HUDEP-2 (cell line): Measurements from ENCODE around the gene KRT79.

Experiments
- DNase-seq, 76 experiments: peaks; one replicate each; lab custom pipeline; 2025; ENCODE audit not compliant: unreplicated experiment in 76 of 76; lab: John Stamatoyannopoulos, UW

Gene KRT79

DNA sequence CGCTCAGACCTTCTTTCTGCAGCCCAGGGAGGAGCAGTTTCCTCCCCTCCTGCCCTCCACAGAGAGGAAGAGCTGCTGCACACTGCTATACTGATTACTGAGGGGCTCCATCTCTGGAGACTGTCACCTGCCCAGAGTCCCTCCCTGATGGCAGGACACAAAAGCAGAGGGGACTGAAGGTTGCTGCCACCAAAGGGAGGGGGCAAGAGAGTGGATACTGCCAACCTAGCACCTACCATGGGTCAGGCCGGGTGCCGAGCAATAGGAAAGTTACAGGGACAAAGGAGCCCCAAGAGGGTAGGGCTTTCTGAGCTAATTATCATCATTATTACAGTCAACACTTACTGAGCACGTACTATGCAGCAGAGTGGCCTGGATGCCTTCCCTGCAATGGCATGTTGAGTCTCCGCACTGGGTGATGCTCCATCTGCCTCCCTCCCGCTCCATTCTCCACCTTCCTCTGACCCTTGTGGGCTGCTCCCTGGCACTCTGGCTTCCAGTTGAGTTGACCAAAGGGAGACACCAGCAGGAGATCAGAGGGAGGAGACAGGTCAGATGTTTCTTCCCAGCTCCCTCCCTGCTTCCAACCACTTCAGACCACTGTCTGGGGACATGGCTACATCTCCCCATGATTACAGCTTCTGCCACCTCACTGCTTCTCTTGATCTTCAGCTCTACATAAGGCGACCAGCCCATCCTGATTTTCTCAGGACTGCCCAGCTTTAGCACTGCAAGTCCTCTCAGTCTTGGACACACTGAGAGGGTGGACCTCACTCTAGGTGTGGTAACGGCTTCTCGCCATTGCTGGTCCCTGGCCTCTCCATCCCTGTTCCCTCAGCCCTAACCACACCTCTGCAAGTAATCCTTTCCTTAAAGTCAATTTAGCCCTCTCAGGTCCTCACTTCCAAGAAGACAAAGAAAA, 2.6 kb upstream of the KRT79 start:
- no peak for DNase-seq

DNA sequence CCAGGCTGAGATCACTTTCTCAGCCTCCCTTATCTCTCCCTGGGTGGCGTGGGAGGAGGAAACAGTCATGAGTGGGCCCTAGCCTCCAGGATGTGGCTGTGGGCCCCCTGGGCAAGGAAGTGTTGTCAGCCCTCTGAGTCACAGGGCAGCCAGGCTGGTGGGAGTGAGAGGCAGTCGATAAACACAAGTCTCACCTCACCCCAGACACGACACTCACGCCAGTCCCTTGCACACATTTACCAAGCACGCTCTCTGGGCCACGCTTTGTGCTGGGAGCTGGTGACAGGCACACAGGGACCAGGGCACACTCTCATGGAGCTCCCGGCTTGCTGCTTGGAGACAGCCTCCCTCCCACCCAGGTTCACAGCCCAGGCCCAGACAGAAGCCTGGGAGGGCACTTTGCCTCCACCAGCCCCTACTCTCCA, 1.9 kb upstream of the KRT79 start:
- peak in 13 of 76 experiments; percentile 2 to 39 (median 9) for DNase-seq

DNA sequence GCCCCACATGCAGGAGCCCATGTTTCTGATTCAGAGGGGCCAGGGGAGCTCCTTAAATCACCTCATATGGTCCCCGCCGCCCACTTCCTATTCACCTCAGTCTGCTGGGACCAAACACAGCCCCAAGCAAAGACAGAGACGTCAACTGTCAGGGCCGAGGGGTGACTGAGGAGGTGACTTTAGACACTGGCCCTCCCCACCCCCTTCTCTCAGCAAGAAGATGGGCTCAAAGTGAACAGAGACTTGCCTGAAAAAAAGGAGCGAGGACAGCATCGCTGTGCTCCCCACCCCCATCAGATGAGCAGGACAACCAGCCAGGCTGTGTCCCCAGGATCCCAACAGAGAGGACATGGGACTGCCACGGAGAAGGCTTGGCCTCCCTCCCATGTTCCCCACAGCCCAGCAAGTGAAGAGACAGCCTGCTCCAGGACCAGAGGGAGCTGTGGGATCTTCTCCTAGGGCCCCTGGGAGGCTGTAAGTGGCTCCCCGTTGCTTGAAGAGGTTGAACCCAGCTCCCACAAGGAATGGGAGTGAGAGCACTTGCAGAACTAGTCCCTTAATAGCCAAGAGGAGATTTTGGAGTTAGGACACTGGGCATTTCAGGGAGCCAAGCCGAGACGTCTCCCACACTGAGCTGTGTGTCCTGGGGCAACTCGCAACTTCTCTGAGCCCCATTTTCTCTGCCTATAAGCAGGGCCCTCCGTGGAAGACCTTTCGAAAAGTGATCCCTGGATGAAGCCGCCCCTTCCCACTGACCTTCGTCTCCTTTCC, 1.3 kb upstream of the KRT79 start:
- DNase-seq, result no peak

- DNase-seq, result no peak
Observed at GRCh38 chr12:52834727-52835001, 553 bp upstream of the KRT79 start.

DNA sequence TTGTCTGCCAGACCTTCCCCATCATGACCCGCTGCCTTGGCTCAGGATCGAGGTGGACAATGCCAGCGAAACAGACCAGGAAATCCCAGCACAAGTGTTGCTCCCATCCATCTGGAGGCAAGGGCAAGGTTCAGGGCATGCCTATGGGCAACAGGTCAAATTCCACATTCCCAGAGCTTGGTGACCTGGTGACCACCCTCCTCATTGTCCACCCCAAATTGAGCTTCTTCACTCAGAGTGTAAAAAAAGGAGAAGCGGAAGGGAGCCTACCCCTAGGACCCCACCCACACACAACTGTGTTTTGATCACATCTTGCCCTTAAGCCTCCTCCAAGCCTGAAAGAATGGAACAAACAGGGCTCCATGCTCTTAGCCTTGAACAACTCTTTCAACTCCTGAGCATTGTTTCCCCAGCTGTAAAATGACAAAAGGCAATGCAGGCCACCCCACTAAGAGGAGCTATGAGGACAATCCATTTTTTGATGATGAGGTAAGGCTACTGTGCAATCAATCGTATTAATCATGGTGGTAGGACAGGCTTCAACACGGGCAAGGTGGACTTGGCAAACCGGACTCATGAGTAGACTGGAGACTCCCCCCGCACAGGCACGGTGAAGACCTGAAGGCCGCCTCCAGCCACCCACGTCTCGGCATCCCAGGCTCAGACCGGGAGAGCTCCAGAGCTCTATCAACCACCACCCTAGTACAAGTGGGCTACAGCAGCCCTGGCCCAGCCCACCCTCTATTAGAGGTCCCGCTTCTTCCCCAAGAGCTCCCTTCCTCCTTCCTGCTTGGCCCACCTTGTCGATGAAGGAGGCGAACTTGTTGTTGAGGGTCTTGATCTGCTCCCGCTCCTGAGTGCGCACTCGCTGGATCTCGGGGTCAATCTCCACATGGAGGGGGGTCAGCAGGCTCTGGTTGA, 866 bp downstream of the KRT79 start:
- DNase-seq, result no peak

DNA sequence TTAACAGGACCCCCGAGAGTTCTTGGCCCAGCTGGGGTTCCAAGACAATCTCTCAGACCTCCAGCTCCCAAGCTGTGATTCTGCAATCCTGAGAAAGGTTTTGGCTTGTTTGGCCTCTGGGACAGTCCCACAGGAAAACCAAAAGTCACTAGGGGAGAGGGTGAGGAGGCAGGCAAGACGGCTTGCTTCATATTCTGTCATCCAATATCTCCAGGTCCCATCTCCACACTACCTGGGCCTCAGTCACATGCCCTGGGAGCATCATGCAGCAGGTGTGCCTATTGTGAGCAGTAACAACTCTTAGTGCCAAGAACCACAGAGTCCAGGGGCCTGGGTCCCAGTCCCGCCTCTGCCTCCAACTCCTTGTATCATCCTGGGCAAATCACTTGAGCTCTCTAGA, 1.7 kb downstream of the KRT79 start:
- no peak for DNase-seq

- DNase-seq, result no peak
Observed at GRCh38 chr12:52831251-52831650, 2.9 kb downstream of the KRT79 start.

DNA sequence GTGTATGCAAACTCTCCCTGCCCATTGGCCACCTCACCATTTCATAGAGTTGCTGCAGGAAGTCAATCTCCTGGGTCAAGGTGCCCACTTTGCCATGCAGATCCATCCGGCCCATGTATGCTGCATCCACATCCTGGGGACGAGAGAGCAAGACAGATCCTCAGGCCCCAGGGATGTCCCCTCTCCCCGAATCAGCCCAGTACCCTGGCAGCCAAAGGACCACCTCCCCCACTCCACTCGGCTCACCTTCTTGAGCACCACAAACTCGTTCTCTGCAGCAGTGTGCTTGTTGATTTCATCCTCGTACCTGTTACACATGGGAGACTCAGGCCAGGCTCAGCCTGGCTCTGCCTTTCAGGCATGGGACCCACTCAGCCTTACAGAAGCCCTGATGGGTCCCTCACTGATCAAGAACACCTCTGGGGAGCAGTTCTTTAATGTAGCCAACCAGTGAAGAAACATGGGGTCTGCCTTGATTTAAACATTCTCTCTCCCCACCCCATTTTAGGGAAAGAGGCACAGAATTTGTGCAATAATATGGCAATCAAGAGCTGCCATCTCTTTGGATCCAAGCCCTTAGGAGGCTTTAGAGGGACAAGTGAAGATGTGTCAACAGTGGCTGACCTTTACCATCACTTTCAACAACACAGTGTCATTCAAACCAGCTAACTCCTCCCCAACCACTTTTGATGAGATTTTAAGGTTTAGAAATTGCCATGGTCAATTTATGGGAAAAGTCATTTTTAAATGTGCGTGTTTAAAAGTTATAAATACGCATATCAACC, 3.9 kb downstream of the KRT79 start:
- no peak for DNase-seq

DNA sequence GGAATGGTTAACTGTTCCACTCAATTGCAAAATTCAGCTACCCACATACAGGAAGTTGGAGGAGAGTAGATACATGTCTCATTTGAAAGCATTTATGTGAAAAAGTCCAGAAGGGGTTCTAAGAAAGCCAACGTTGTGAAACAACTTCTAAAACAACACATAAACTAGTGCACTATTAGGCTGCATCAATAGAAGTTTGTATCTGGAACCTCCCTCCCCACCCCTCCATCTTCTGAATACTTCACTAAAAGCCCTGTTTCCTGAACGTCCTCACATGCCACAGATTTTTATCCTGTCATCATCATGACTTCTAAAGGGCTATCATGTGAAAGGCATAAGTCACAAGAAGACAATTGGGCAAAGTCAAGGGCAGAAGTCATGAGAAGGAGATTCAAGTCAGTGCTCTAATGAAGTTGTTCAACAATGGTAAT, 5.5 kb downstream of the KRT79 start:
- DNase-seq, result no peak

- no peak for DNase-seq
Observed at GRCh38 chr12:52828156-52828555, 6.0 kb downstream of the KRT79 start.

DNA sequence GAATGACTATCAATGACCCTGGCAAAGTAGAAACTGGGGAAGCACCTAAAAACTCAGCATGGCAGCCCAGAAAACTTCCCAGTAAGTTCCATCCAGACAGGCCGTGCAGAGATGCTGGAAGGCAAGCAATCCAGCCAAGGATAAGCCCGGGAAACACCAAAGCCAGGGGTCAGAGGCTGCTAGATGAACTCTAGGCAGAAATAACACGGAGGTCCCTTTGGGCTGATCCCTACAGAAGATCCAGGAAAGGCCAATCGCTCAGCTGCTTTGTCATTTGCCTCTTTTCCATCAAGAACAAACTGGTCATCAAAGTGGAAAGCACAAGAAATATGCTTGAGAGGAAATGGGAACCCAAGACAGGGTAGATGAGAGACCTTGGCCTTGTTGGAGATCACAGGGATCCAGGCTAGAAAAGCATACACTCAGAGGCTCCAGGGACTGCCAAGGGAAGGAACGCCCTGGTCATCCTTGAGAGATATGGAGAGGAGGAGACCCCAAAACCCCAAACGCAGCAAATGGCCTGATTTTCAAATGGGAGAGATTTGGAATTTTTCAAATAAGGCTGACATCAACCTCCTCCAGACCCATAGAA, 6.5 kb downstream of the KRT79 start:
- DNase-seq, result no peak

- no peak for DNase-seq
Observed at GRCh38 chr12:52826611-52827498, 7.3 kb downstream of the KRT79 start.

- DNase-seq, result no peak
Observed at GRCh38 chr12:52825961-52826360, 8.2 kb downstream of the KRT79 start.

DNA sequence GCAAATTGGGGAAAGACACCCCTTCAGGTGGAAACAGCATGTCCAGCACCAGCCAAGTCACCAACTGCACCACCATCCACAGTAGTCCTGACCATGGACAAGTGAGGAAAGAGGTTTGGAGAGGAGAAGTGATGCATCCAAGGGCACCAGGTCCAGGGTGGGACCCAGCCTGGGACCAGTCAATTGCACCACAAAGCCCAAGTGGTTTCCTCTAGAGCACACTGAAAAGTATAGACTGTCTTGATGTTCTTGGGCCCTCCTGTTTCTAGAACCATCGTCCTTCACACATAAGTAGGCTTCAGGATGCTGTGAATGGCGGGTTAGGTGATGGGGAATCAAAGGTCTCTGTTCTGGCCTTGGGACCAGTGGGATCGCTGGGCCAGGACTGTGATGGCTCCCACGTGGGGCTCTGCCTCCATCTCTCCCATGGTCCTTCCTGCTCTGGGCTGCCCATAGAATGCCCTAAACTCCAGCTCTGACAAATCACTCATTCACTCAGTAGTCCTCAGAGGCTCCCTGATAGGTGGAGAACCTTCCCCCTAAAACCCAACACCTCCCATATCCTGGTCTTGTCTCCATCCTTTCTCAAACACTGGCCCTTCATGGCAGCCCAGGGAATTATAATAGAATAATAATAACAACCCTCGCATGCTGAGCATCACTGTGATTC, 9.2 kb downstream of the KRT79 start:
- DNase-seq, result no peak

DNA sequence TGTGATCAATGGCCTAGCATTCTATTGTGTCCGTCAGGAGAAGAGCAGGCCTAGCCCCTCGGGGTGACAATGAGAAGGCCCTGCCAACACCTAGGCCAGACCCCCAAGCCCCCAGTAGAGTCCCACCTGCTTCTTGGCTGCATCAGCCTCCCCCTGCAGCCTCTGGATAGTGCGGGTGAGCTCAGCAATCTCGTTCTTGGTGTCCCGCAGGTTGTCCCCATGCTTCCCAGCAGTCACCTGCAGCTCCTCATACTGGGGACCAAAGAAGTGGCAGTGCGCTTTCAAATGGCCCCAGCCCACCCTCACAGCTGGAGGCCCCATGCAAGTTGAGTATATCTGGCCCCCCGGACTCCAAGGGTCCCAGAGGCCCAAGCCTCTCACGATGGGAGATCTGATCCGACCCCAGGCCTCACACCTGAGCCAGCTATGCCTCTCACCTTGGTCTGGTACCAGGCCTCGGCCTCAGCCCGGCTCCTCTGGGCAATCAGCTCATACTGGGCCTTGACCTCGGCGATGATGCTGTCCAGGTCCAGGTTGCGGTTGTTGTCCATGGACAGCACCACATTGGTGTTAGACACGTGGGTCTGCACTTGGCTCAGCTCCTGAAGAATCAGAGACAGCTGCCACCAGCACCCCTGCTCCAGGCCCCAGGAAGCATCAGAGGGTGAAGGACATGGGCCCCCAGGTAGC, 10.2 kb downstream of the KRT79 start:
- DNase-seq, result no peak

GRCh38 chr12:52822771-52823510, 11.2 kb downstream of the KRT79 start:
- no peak for DNase-seq
